ENCODE measurements around the gene KRTAP21-2. TPM values are rescaled to one million over a fixed set of nuclear protein-coding genes. Genes with fewer than 3 reads are reported as not detected.

KRTAP21-2 gene
- total RNA-seq, 1 donor from 2014 or later = not detected

- Histone ChIP-seq H3K27me3 (ENCODE audit: control insufficient read depth, insufficient read depth, low read length) (no peaks in the 10 kb centered on the region), H3K36me3 (ENCODE audit: control insufficient read depth, insufficient read depth, low read length) (no peaks in the 10 kb centered on the region), H3K4me3 (ENCODE audit: low read depth, low read length) (no peak within 1 kb of the TSS)
- FAIRE-seq (no peak), DNase-seq (ENCODE audit: low read depth) (peak; percentile 34)
- TF ChIP-seq CTCF (IDR thresholded peaks at IDR 0.05; ENCODE audit: insufficient read depth, low read length, severe bottlenecking) = no peak
Measured at GRCh38 chr21:30718239-30718909, 28.7 kb downstream of the KRTAP21-2 start, which contains the start of gene KRTAP21-3. Gene KRTAP21-3 (minus strand): TSS chr21:30718777. CDS start chr21:30718759, 18 bp downstream.

GRCh38 chr21:30717105-30717504 is 30.0 kb downstream of the KRTAP21-2 start:
- FAIRE-seq = no peak

GRCh38 chr21:30714946-30715345 is 32.1 kb downstream of the KRTAP21-2 start:
- Histone ChIP-seq H3K27me3 (ENCODE audit: control insufficient read depth, insufficient read depth, low read length) (no peaks in the 10 kb centered on the region), H3K4me3 (ENCODE audit: low read depth, low read length) (no peak overlapping the region), H3K36me3 (ENCODE audit: control insufficient read depth, insufficient read depth, low read length) (no peaks in the 10 kb centered on the region)
- DNase-seq (ENCODE audit: low read depth) (peak; percentile 1), FAIRE-seq (no peak)
- no peak for TF ChIP-seq CTCF (IDR thresholded peaks at IDR 0.05; ENCODE audit: insufficient read depth, low read length, severe bottlenecking)

More at GRCh38 chr21:30717105-30717504, 30.0 kb downstream of the KRTAP21-2 start:
- TF ChIP-seq CTCF (IDR thresholded peaks at IDR 0.05; ENCODE audit: insufficient read depth, low read length, severe bottlenecking) = no peak
- Histone ChIP-seq H3K36me3 (ENCODE audit: control insufficient read depth, insufficient read depth, low read length) (no peaks in the 10 kb centered on the region), H3K4me3 (ENCODE audit: low read depth, low read length) (no peak overlapping the region), H3K27me3 (ENCODE audit: control insufficient read depth, insufficient read depth, low read length) (no peaks in the 10 kb centered on the region)
- no peak for DNase-seq (ENCODE audit: low read depth)

- DNase-seq (ENCODE audit: low read depth) = no peak
- Histone ChIP-seq H3K4me3 (ENCODE audit: low read depth, low read length) (no peak overlapping the region), H3K27me3 (ENCODE audit: control insufficient read depth, insufficient read depth, low read length) (no peaks in the 10 kb centered on the region), H3K36me3 (ENCODE audit: control insufficient read depth, insufficient read depth, low read length) (no peaks in the 10 kb centered on the region)
- FAIRE-seq = no peak
- no peak for TF ChIP-seq CTCF (IDR thresholded peaks at IDR 0.05; ENCODE audit: insufficient read depth, low read length, severe bottlenecking)
Measured at GRCh38 chr21:30714456-30714855, 32.6 kb downstream of the KRTAP21-2 start.

GRCh38 chr21:30713766-30714165 is 33.3 kb downstream of the KRTAP21-2 start:
- Histone ChIP-seq H3K36me3 (ENCODE audit: control insufficient read depth, insufficient read depth, low read length) (no peaks in the 10 kb centered on the region), H3K4me3 (ENCODE audit: low read depth, low read length) (no peak overlapping the region), H3K27me3 (ENCODE audit: control insufficient read depth, insufficient read depth, low read length) (no peaks in the 10 kb centered on the region)
- DNase-seq (ENCODE audit: low read depth) (no peak), FAIRE-seq (no peak)
- no peak for TF ChIP-seq CTCF (IDR thresholded peaks at IDR 0.05; ENCODE audit: insufficient read depth, low read length, severe bottlenecking)

GRCh38 chr21:30710499-30710898 is 36.6 kb downstream of the KRTAP21-2 start:
- H3K4me3 ChIP-seq (ENCODE audit: low read depth, low read length) = no peak overlapping the region
- no peak for TF ChIP-seq CTCF (IDR thresholded peaks at IDR 0.05; ENCODE audit: insufficient read depth, low read length, severe bottlenecking)
- no peaks in the 10 kb centered on the region for H3K27me3 ChIP-seq (ENCODE audit: control insufficient read depth, insufficient read depth, low read length)
- no peak for FAIRE-seq
- H3K36me3 ChIP-seq (ENCODE audit: control insufficient read depth, insufficient read depth, low read length) = no peaks in the 10 kb centered on the region
- peak; percentile 51 for DNase-seq (ENCODE audit: low read depth)

All from bronchial epithelial cell (primary cell).